ENCODE data around the gene RNLS.

RNLS gene

GRCh38 chr10:88316292-88316861, 266.7 kb downstream of the RNLS start:
- Histone ChIP-seq H3K27ac (no peak overlapping the region), H3K79me2 (no peaks in the 10 kb centered on the region), H3K9me3 (ENCODE audit: control insufficient read depth, low read length) (no peaks in the 10 kb centered on the region), H3K36me3 (ENCODE audit: control insufficient read depth, insufficient read depth, low read length) (no peaks in the 10 kb centered on the region), H3K4me2 (ENCODE audit: low read length) (no peak overlapping the region), H3K27me3 (ENCODE audit: control insufficient read depth, insufficient read depth, low read length) (no peaks in the 10 kb centered on the region), H3K4me3 (ENCODE audit: low read depth, low read length) (no peak overlapping the region), H2AFZ (no peak overlapping the region), H3K4me1 (no peaks in the 10 kb centered on the region), H3K9ac (no peak overlapping the region)
- no peak for TF ChIP-seq CTCF (IDR thresholded peaks at IDR 0.05)

- Histone ChIP-seq H2AFZ (no peak overlapping the region), H3K4me3 (ENCODE audit: low read depth, low read length) (no peak overlapping the region), H3K79me2 (no peaks in the 10 kb centered on the region), H3K9me3 (ENCODE audit: control insufficient read depth, low read length) (no peaks in the 10 kb centered on the region), H3K27me3 (ENCODE audit: control insufficient read depth, insufficient read depth, low read length) (no peaks in the 10 kb centered on the region), H3K4me2 (ENCODE audit: low read length) (no peak overlapping the region), H3K36me3 (ENCODE audit: control insufficient read depth, insufficient read depth, low read length) (no peaks in the 10 kb centered on the region), H3K4me1 (no peaks in the 10 kb centered on the region), H3K9ac (no peak overlapping the region), H3K27ac (no peak overlapping the region)
- TF ChIP-seq CTCF (IDR thresholded peaks at IDR 0.05): no peak
Measured at GRCh38 chr10:88315755-88316154, 267.4 kb downstream of the RNLS start.

GRCh38 chr10:88314362-88314761, 268.8 kb downstream of the RNLS start:
- no peaks in the 10 kb centered on the region for H3K9me3 ChIP-seq (ENCODE audit: control insufficient read depth, low read length)
- no peaks in the 10 kb centered on the region for H3K4me1 ChIP-seq
- H3K4me3 ChIP-seq (ENCODE audit: low read depth, low read length): no peak overlapping the region
- no peak overlapping the region for H3K4me2 ChIP-seq (ENCODE audit: low read length)
- no peak overlapping the region for H3K27ac ChIP-seq
- no peak overlapping the region for H2AFZ ChIP-seq
- H3K79me2 ChIP-seq: no peaks in the 10 kb centered on the region
- TF ChIP-seq CTCF (IDR thresholded peaks at IDR 0.05): no peak
- no peaks in the 10 kb centered on the region for H3K27me3 ChIP-seq (ENCODE audit: control insufficient read depth, insufficient read depth, low read length)
- H3K9ac ChIP-seq: no peak overlapping the region
- no peaks in the 10 kb centered on the region for H3K36me3 ChIP-seq (ENCODE audit: control insufficient read depth, insufficient read depth, low read length)

GRCh38 chr10:88313878-88314277, 269.2 kb downstream of the RNLS start:
- Histone ChIP-seq H3K27me3 (ENCODE audit: control insufficient read depth, insufficient read depth, low read length) (no peaks in the 10 kb centered on the region), H3K36me3 (ENCODE audit: control insufficient read depth, insufficient read depth, low read length) (no peaks in the 10 kb centered on the region), H3K79me2 (no peaks in the 10 kb centered on the region), H3K9me3 (ENCODE audit: control insufficient read depth, low read length) (no peaks in the 10 kb centered on the region), H3K4me3 (ENCODE audit: low read depth, low read length) (no peak overlapping the region), H3K4me2 (ENCODE audit: low read length) (no peak overlapping the region), H3K4me1 (no peaks in the 10 kb centered on the region), H2AFZ (no peak overlapping the region), H3K9ac (no peak overlapping the region), H3K27ac (no peak overlapping the region)
- no peak for TF ChIP-seq CTCF (IDR thresholded peaks at IDR 0.05)

- Histone ChIP-seq H3K27me3 (ENCODE audit: control insufficient read depth, insufficient read depth, low read length) (no peaks in the 10 kb centered on the region), H3K4me3 (ENCODE audit: low read depth, low read length) (no peak overlapping the region), H3K9me3 (ENCODE audit: control insufficient read depth, low read length) (no peaks in the 10 kb centered on the region), H3K79me2 (no peaks in the 10 kb centered on the region), H3K36me3 (ENCODE audit: control insufficient read depth, insufficient read depth, low read length) (no peaks in the 10 kb centered on the region), H3K27ac (no peak overlapping the region), H3K4me1 (no peaks in the 10 kb centered on the region), H2AFZ (no peak overlapping the region), H3K9ac (no peak overlapping the region), H3K4me2 (ENCODE audit: low read length) (no peak overlapping the region)
- no peak for TF ChIP-seq CTCF (IDR thresholded peaks at IDR 0.05)
Measured at GRCh38 chr10:88312855-88313254, 270.3 kb downstream of the RNLS start.
